DOHH2 (cell line): ENCODE measurements around the gene MAP1LC3B2.

ENCODE experiments used
- H3F3A ChIP-seq: fragments of 200-600 bp; sonication (generic), shearing (Covaris generic); 2 replicates; pipeline ENCODE4 v1.6.0; 2016; ENCODE audit warnings: antibody characterized with exemption, mild to moderate bottlenecking; ENCODE audit not compliant: control insufficient read depth, insufficient read depth
- H3K27ac ChIP-seq: fragments of 200-600 bp; sonication (generic); 2 replicates; pipeline ENCODE4 v1.5.1; 2014; ENCODE audit warnings: low read depth, mild to moderate bottlenecking, low read length, moderate library complexity
- H3K27me3 ChIP-seq: fragments of 200-600 bp; sonication (generic); 2 replicates; pipeline ENCODE4 v1.6.1; 2014; ENCODE audit warnings: mild to moderate bottlenecking, low read length, mixed read lengths; ENCODE audit not compliant: control insufficient read depth
- H3K36me3 ChIP-seq: fragments of 200-600 bp; sonication (generic); 2 replicates; pipeline ENCODE4 v1.6.1; 2014; ENCODE audit warnings: mild to moderate bottlenecking, low read length, moderate library complexity, mixed read lengths; ENCODE audit not compliant: control insufficient read depth
- H3K4me1 ChIP-seq: fragments of 200-600 bp; sonication (generic); 2 replicates; pipeline ENCODE4 v1.6.1; 2014; ENCODE audit warnings: mild to moderate bottlenecking, low read length, mixed read lengths; ENCODE audit not compliant: control insufficient read depth
- H3K4me2 ChIP-seq: fragments of 200-600 bp; sonication (generic); 2 replicates; pipeline ENCODE4 v1.6.0; 2014; ENCODE audit warnings: mild to moderate bottlenecking, low read length, moderate library complexity
- H3K4me3 ChIP-seq: fragments of 200-600 bp; sonication (generic); 2 replicates; pipeline ENCODE4 v1.5.1; 2014; ENCODE audit warnings: mild to moderate bottlenecking, low read length, mixed read lengths
- H3K79me2 ChIP-seq: fragments of 200-600 bp; sonication (generic); 2 replicates; pipeline ENCODE4 v1.6.1; 2014; ENCODE audit warnings: mild to moderate bottlenecking, low read length, mixed read lengths; ENCODE audit not compliant: control insufficient read depth
- H3K9me2 ChIP-seq: fragments of 200-600 bp; sonication (generic); replicated peaks from 2 replicates; pipeline ENCODE4 v1.6.1; 2014; ENCODE audit warnings: mild to moderate bottlenecking, low read length, mixed read lengths; ENCODE audit not compliant: control insufficient read depth
- H3K9me3 ChIP-seq: fragments of 200-600 bp; sonication (generic); 2 replicates; pipeline ENCODE4 v1.6.1; 2014; ENCODE audit warnings: antibody characterized with exemption, low read length, mixed read lengths; ENCODE audit not compliant: control insufficient read depth, insufficient read depth
- H4K20me1 ChIP-seq: fragments of 200-600 bp; sonication (generic); 2 replicates; pipeline ENCODE4 v1.6.0; 2014; ENCODE audit warnings: low read depth, mild to moderate bottlenecking, antibody characterized with exemption, low read length, moderate library complexity; ENCODE audit not compliant: control insufficient read depth, insufficient read depth
- EZH2phosphoT487 ChIP-seq: fragments of 200-600 bp; sonication (generic); IDR thresholded peaks from 2 replicates; pipeline ENCODE4 v1.6.1; 2017; ENCODE audit warnings: borderline replicate concordance, mild to moderate bottlenecking, antibody characterized with exemption, low read length, moderate library complexity, mixed read lengths
- TF ChIP-seq, protein P1 (sequence below): fragments of 200-600 bp; sonication (generic); IDR thresholded peaks from one replicate; pipeline ENCODE4 v1.5.1; 2014; ENCODE audit warnings: antibody characterized with exemption, mild to moderate bottlenecking, low read depth, low read length; ENCODE audit not compliant: poor library complexity, severe bottlenecking

MAP1LC3B2 gene

DNA sequence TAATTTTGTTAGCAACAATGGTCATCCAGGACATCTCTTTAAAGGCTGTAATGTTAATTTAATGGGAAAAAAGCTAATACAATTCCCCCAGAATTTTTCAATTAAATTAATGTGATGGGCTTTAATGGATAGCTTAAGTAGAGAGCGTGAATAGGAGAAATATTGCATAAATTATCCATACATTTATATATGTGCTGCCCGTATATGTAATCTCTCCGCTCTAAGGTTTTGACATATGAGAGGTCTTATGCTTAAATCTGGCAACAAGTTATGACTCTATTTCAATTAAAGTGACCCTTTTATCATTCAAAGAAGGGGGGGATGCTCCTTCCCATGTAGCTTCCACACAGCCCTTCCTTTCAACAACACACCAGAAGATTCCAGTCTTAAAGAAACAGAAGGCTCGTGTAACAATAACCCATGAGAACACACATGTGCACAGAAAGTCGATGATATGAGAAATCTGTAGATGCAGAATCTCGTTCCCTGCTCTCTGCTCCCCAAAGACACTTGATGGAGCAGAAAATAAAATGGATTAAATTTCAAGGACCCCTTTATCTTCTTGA, 24.0 kb downstream of the MAP1LC3B2 start:
- Histone ChIP-seq H3K4me2 (no peak overlapping the region), H3K79me2 (no peaks in the 10 kb centered on the region), H3F3A (no peaks in the 10 kb centered on the region), H3K4me3 (no peak overlapping the region), H3K9me2 (no peaks in the 10 kb centered on the region), H3K27me3 (peaks cover 8% of the 10 kb centered on the region; the same call in 1 of the 2 replicates), H3K27ac (no peak overlapping the region), H4K20me1 (no peaks in the 10 kb centered on the region), H3K36me3 (no peaks in the 10 kb centered on the region), H3K9me3 (no peaks in the 10 kb centered on the region), H3K4me1 (peaks cover 8% of the 10 kb centered on the region)
- no peak for TF ChIP-seq EZH2phosphoT487
- TF ChIP-seq, protein P1, sequence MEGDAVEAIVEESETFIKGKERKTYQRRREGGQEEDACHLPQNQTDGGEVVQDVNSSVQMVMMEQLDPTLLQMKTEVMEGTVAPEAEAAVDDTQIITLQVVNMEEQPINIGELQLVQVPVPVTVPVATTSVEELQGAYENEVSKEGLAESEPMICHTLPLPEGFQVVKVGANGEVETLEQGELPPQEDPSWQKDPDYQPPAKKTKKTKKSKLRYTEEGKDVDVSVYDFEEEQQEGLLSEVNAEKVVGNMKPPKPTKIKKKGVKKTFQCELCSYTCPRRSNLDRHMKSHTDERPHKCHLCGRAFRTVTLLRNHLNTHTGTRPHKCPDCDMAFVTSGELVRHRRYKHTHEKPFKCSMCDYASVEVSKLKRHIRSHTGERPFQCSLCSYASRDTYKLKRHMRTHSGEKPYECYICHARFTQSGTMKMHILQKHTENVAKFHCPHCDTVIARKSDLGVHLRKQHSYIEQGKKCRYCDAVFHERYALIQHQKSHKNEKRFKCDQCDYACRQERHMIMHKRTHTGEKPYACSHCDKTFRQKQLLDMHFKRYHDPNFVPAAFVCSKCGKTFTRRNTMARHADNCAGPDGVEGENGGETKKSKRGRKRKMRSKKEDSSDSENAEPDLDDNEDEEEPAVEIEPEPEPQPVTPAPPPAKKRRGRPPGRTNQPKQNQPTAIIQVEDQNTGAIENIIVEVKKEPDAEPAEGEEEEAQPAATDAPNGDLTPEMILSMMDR: no peak

DNA sequence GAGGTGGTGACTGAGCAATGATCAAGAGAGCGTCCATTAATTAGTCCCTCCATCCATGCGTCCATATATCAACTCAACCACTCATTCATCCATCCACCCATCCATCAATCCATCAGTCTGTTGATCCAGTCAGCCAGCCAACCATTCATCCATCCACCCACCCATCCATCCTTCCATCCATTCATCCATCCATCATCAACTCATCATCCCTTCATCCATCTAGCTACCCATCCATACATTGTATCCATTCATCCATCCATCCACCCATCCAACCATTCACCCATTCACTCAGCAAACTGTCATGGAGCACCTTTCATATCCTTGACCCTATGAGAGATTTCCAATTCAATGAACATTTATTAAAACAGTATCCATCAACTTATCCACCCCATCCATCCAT, 28.1 kb downstream of the MAP1LC3B2 start:
- Histone ChIP-seq H3K4me1 (no peaks in the 10 kb centered on the region), H3K36me3 (no peaks in the 10 kb centered on the region), H3K79me2 (no peaks in the 10 kb centered on the region), H3F3A (no peaks in the 10 kb centered on the region), H3K4me3 (no peak overlapping the region), H3K9me3 (no peaks in the 10 kb centered on the region), H3K4me2 (no peak overlapping the region), H3K27ac (no peak overlapping the region), H3K9me2 (no peaks in the 10 kb centered on the region), H4K20me1 (no peaks in the 10 kb centered on the region), H3K27me3 (no peaks in the 10 kb centered on the region)
- TF ChIP-seq, protein P1: no peak
- TF ChIP-seq EZH2phosphoT487: no peak

DNA sequence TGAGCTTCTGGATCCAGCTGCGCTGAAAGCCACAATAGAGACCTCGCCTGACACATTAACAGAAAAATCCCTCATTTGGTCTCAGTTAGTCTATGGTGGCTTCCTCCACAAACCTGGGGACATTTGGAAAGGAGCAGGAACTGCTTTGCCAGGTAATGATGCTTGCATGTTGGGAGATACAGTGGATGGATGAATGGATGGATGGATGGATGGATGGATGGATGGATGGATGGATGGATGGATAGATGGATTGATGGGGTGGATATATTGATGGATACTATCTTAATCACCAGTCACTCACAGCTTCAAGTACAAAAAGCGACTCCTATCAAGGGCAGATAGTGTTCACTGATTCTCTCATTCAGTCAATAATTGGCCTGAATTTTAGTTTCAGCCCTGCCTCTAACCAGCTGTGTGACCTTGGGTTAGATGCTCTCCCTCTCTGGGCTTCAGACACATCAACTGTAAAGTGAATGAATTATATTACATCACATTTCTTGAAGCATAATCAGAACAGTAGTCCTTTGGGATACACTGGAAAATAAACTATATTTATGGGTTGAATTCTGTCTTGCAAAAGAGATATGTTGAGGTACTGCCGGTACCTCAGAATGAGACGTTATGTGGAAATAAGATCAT, 29.3 kb downstream of the MAP1LC3B2 start:
- no peaks in the 10 kb centered on the region for H3K27me3 ChIP-seq
- TF ChIP-seq EZH2phosphoT487: no peak
- TF ChIP-seq, protein P1: no peak

More for the DNA sequence above, 29.3 kb downstream of the MAP1LC3B2 start:
- no peaks in the 10 kb centered on the region for H3K9me2 ChIP-seq
- H3K4me2 ChIP-seq: no peak overlapping the region
- H3F3A ChIP-seq: no peaks in the 10 kb centered on the region
- no peaks in the 10 kb centered on the region for H3K79me2 ChIP-seq
- H4K20me1 ChIP-seq: no peaks in the 10 kb centered on the region
- H3K27ac ChIP-seq: no peak overlapping the region
- H3K9me3 ChIP-seq: no peaks in the 10 kb centered on the region
- H3K4me1 ChIP-seq: no peaks in the 10 kb centered on the region
- no peak overlapping the region for H3K4me3 ChIP-seq
- no peaks in the 10 kb centered on the region for H3K36me3 ChIP-seq
